ENCODE measurements around the gene TIMP2. TPM values are rescaled to one million over a fixed set of nuclear protein-coding genes. Genes with fewer than 3 reads are reported as not detected.

The TIMP2 gene
- total and polyA plus RNA-seq, 4 donors = 8.9 to 37.6 (median 10.1) TPM

- WGBS = 62% methylated on average over 28 of the region's 28 CpGs
- peak; percentile 47 for TF ChIP-seq NR2F2 (IDR thresholded peaks at IDR 0.05)
- peak in 1 of 2 donors; percentile 11 for TF ChIP-seq RAD21 (IDR thresholded peaks at IDR 0.05)
- no peak for TF ChIP-seq ATF3 (IDR thresholded peaks at IDR 0.05)
- TF ChIP-seq GABPA (IDR thresholded peaks at IDR 0.05 in 1 of 2, conservative IDR thresholded peaks at IDR 0.05 in 1 of 2) = no peak
- TF ChIP-seq CTCF (IDR thresholded peaks at IDR 0.05; ENCODE audit: low read depth, low read length, missing input control) = no peak
- peak; percentile 12 for TF ChIP-seq SP1 (IDR thresholded peaks at IDR 0.05)
- H3K27ac ChIP-seq (ENCODE audit: low read depth in 1 of 2, low read length in 2 of 2) = peak overlapping the region; percentile 68 to 72
- no peak for DNase-seq (ENCODE audit: low spot score)
- no peaks in the 10 kb centered on the region for H3K9me3 ChIP-seq (ENCODE audit: control insufficient read depth in 4 of 4, low read length in 3 of 4)
- H3K36me3 ChIP-seq (ENCODE audit: control insufficient read depth in 4 of 4, insufficient read depth in 3 of 4, low read depth in 1 of 4, low read length in 3 of 4) = no peaks in the 10 kb centered on the region
- H3K4me3 ChIP-seq (ENCODE audit: low read depth in 1 of 3, low read length in 3 of 3) = no peak overlapping the region
- H3K27me3 ChIP-seq (ENCODE audit: control insufficient read depth in 4 of 4, insufficient read depth in 4 of 4, low read length in 3 of 4) = no peaks in the 10 kb centered on the region
- H3K9ac ChIP-seq (ENCODE audit: low read depth in 1 of 2, low read length in 2 of 2) = no peak overlapping the region
- H3K4me1 ChIP-seq (ENCODE audit: control insufficient read depth in 4 of 4, insufficient read depth in 4 of 4, low read length in 3 of 4) = peaks cover 0 to 15% (median 8%) of the 10 kb centered on the region in 4 donors
Observed at GRCh38 chr17:78879635-78880186, 45.5 kb downstream of the TIMP2 start.

- Histone ChIP-seq H3K4me3 (ENCODE audit: low read depth in 1 of 3, low read length in 3 of 3) (no peak overlapping the region), H3K4me1 (ENCODE audit: control insufficient read depth in 4 of 4, insufficient read depth in 4 of 4, low read length in 3 of 4) (peaks cover 0 to 8% (median 3%) of the 10 kb centered on the region in 4 donors), H3K27ac (ENCODE audit: low read depth in 1 of 2, low read length in 2 of 2) (peak overlapping the region; percentile 68 to 72), H3K9me3 (ENCODE audit: control insufficient read depth in 4 of 4, low read length in 3 of 4) (no peaks in the 10 kb centered on the region), H3K36me3 (ENCODE audit: control insufficient read depth in 4 of 4, insufficient read depth in 3 of 4, low read depth in 1 of 4, low read length in 3 of 4) (no peaks in the 10 kb centered on the region), H3K27me3 (ENCODE audit: control insufficient read depth in 4 of 4, insufficient read depth in 4 of 4, low read length in 3 of 4) (no peaks in the 10 kb centered on the region), H3K9ac (ENCODE audit: low read depth in 1 of 2, low read length in 2 of 2) (no peak overlapping the region)
- WGBS = 87% methylated on average over 14 of the region's 14 CpGs
- TF ChIP-seq FOXA2 (IDR thresholded peaks at IDR 0.05) (no peak), RXRA (IDR thresholded peaks at IDR 0.05) (no peak), ATF3 (IDR thresholded peaks at IDR 0.05) (no peak), HNF4A (conservative IDR thresholded peaks at IDR 0.05) (no peak), MAX (IDR thresholded peaks at IDR 0.05) (no peak), JUND (IDR thresholded peaks at IDR 0.05) (no peak), CTCF (IDR thresholded peaks at IDR 0.05; ENCODE audit: low read depth, low read length, missing input control) (no peak), SP1 (IDR thresholded peaks at IDR 0.05) (no peak), YY1 (IDR thresholded peaks at IDR 0.05) (no peak), HNF4G (IDR thresholded peaks at IDR 0.05) (no peak), RAD21 (IDR thresholded peaks at IDR 0.05) (no peak), NR2F2 (IDR thresholded peaks at IDR 0.05) (no peak), TAF1 (conservative IDR thresholded peaks at IDR 0.05) (no peak), FOXA1 (IDR thresholded peaks at IDR 0.05) (no peak), GABPA (IDR thresholded peaks at IDR 0.05 in 1 of 2, conservative IDR thresholded peaks at IDR 0.05 in 1 of 2) (no peak), EGR1 (IDR thresholded peaks at IDR 0.05; ENCODE audit: low read depth in 2 of 2) (no peak)
- TF ChIP-seq, protein P1, sequence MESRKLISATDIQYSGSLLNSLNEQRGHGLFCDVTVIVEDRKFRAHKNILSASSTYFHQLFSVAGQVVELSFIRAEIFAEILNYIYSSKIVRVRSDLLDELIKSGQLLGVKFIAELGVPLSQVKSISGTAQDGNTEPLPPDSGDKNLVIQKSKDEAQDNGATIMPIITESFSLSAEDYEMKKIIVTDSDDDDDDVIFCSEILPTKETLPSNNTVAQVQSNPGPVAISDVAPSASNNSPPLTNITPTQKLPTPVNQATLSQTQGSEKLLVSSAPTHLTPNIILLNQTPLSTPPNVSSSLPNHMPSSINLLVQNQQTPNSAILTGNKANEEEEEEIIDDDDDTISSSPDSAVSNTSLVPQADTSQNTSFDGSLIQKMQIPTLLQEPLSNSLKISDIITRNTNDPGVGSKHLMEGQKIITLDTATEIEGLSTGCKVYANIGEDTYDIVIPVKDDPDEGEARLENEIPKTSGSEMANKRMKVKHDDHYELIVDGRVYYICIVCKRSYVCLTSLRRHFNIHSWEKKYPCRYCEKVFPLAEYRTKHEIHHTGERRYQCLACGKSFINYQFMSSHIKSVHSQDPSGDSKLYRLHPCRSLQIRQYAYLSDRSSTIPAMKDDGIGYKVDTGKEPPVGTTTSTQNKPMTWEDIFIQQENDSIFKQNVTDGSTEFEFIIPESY (IDR thresholded peaks at IDR 0.05) = no peak
- TF ChIP-seq, protein P2, sequence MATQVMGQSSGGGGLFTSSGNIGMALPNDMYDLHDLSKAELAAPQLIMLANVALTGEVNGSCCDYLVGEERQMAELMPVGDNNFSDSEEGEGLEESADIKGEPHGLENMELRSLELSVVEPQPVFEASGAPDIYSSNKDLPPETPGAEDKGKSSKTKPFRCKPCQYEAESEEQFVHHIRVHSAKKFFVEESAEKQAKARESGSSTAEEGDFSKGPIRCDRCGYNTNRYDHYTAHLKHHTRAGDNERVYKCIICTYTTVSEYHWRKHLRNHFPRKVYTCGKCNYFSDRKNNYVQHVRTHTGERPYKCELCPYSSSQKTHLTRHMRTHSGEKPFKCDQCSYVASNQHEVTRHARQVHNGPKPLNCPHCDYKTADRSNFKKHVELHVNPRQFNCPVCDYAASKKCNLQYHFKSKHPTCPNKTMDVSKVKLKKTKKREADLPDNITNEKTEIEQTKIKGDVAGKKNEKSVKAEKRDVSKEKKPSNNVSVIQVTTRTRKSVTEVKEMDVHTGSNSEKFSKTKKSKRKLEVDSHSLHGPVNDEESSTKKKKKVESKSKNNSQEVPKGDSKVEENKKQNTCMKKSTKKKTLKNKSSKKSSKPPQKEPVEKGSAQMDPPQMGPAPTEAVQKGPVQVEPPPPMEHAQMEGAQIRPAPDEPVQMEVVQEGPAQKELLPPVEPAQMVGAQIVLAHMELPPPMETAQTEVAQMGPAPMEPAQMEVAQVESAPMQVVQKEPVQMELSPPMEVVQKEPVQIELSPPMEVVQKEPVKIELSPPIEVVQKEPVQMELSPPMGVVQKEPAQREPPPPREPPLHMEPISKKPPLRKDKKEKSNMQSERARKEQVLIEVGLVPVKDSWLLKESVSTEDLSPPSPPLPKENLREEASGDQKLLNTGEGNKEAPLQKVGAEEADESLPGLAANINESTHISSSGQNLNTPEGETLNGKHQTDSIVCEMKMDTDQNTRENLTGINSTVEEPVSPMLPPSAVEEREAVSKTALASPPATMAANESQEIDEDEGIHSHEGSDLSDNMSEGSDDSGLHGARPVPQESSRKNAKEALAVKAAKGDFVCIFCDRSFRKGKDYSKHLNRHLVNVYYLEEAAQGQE (IDR thresholded peaks at IDR 0.05) = no peak
- DNase-seq (ENCODE audit: low spot score) = no peak
Observed at GRCh38 chr17:78878871-78879527, 46.2 kb downstream of the TIMP2 start.
